SW480 (cell line): Measurements from ENCODE around the gene OGFOD2.

Experiments
- DNase-seq: peaks from one replicate; pipeline ENCODE4 v3.0.0-alpha.2; 2016; ENCODE audit warnings: low spot score

The OGFOD2 gene

GRCh38 chr12:122989225-122989839 is 14.3 kb downstream of the OGFOD2 start:
- DNase-seq, result no peak

- no peak for DNase-seq
Observed at GRCh38 chr12:122989874-122990419, 14.9 kb downstream of the OGFOD2 start.

DNA sequence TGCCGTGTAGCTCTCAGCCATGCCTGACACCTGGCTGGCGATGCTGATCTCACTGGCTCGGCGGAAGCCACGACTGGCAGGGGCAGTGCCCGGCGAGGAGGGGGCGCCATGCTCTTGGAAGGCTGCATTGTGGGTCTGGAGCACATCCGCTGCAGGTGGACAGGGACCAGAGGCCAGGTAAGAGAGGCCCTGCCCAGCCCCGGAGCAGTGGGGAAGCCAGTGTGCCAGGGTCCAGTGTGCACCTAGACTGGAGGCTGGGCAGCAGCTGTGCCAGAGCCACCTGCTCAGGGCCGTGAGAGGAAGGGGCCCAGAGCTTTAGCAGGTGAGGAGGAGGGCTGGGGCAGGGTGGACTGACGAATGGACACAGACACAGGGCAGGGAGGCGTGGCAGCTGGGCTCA is 15.5 kb downstream of the OGFOD2 start:
- no peak for DNase-seq

- DNase-seq, result no peak
Observed at GRCh38 chr12:122990961-122991622, 16.0 kb downstream of the OGFOD2 start.

DNA sequence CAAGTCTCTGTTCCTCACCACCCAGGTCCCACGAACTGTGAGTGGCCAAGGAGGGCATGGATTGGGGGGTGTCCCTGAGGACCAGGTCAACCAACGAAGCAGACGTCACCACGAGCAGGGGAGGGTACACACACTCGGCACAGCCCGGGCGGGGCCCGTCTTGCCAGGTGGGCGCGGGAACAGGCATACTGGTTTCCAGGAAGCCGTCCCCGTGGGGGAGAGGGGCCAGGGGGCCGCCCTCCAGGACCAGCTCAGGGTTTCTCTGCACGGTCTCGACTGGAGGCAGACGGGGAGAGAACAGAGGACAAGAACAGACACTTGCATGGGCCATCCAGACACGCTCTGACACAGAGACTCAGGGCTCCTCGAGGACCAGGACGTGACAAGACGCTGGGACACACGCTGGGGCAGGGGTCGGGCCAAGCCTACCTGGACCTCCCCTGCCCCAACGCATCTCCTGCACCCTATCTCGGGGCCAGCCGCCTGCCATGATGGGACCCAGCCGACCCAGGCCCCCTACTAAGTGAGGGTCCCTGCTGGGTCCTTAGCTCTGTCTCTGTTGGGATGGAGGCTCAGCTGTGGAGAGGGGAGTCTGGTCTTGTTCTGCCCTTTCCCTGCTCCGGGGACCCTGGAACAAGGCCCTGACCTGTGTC is 16.7 kb downstream of the OGFOD2 start:
- DNase-seq, result no peak

- no peak for DNase-seq
Observed at GRCh38 chr12:122992386-122992785, 17.3 kb downstream of the OGFOD2 start.

DNA sequence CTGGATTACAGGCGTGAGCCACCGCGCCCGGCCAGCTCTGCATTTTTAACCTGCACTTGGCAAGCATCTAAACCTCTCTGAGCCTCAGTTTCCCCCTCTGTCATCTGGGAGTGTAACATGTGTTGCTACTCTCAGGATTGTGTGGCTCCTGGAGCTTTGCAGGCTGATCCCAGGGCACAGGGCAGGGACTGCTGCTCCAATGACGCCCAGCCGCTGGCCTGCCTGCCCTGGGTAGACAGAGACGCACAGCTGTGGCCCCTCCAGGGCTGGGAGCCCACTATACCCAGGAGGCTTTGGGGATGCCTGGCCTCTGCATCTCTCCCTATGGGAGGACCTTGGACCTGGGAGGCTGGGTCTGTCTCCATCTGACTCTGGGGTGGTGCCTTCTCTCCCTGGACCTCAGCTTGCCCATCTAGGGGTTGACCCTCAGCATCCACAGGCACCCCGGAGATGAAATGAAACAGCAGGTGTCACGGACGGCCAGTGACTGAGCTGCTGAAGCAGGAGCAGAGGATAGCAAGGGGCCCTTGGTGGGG is 19.2 kb downstream of the OGFOD2 start:
- DNase-seq, result no peak

- no peak for DNase-seq
Observed at GRCh38 chr12:122994781-122995502, 19.9 kb downstream of the OGFOD2 start.

- DNase-seq, result no peak
Observed at GRCh38 chr12:122995503-122996187, 20.6 kb downstream of the OGFOD2 start.

DNA sequence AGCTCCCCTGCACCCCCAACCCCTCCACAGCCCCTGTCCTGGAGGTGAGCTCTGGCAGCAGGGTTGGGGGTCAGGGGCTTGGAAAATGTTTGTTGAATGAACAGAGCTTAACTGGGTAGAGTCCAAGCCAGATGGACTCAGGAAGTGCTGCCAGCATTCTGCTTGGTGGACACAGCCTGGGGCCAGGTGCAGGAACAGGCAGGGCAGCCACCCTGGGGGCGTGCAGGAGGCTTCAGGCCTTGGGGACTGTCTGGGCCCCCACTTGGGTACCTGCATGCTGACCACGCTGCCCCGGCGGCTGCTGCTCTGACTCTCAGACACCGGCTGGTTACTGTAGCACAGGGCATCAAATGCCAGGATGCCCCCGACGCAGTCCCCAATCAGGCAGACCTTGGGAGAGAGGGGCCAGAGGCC is 21.2 kb downstream of the OGFOD2 start:
- no peak for DNase-seq

DNA sequence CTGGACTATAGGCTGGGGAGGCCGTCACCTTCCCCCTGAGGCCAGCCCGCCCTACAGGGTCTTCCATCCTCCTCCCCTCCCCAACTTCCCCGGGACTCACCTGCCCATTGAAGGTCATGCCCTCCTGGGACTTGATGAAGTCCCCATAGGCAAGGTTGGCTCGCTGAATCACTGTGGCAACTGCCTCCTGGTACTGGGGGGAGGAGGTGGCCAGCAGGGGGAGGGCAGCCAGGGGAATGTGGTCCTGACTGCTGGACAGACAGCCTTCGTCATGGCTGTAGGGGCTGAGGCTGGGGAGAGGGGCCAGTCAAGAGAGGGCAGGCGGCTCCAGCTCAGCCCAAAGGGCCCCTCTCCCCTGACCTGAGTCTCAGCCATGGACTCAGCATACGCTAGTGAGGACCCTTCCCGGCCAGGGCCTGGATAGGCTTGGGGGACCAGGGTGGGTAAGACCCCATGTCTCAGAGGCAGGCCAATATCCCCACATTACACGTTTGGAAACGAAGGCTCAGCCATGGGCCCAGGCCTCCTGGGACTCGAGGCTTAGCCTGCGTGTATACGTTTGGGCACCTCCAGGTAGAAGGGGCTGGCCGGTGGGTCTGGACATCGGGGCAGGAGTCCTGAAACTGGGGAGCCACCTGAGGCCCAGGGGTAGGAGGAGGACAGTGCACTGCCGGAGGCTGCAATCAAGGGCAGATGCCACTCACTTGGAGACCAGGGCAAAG is 21.7 kb downstream of the OGFOD2 start:
- DNase-seq, result no peak

- DNase-seq, result no peak
Observed at GRCh38 chr12:122997343-122998250, 22.6 kb downstream of the OGFOD2 start.

DNA sequence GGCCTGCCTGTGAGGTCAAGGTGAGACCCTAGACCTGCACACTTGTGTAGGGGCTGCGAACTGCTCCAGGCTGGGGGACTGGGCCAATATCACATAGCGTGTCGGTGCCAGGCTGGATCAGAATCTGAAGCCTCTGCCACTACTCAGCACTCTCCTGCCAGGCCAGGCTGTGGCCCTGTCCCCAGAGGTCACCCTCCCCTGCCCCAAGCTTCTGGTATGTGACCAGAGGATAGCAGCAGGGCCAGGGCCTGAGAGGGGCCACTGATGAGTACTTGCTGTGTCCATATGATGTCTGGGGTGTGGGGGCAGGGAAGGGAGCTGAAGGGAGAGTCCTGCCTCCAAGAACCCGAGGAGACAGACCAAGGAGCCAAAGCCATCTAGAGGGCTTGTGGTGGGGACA is 23.3 kb downstream of the OGFOD2 start:
- DNase-seq, result no peak

DNA sequence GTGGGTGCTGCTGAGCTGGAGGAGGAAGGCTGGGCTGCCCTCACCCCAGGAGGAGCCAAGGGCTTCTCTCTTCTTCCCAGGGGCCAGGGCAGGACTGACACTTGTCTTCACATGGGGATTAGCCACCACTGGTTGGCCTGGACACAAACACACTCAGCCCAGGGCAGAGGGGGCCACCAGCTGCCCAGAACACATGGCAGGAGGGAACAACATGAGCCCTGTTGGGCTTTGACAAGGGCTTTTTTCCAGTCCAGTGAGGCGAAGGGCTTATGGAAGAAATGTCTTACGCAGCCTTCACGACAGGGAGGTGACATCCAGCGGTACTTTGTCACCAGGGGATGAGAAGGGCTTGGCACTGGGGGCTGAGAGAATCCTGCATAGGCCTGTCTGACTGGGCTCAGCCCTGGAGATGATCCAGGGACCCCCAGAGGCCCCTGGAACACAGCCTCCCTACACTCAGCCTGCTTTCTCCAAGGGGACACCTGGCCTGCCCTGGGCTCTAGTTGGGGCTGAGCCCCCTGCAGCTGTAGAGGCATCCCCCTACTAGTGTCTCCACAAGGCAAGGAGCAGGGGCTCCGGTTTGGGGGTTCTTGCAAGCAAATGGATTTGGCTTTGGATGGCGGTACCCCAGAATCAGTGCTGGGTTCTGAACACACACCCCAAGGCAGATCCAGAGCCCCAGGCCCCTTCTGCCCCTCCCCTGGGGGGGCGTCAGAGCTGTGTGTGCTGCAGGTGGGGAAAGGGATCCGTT is 24.3 kb downstream of the OGFOD2 start:
- DNase-seq, result no peak

DNA sequence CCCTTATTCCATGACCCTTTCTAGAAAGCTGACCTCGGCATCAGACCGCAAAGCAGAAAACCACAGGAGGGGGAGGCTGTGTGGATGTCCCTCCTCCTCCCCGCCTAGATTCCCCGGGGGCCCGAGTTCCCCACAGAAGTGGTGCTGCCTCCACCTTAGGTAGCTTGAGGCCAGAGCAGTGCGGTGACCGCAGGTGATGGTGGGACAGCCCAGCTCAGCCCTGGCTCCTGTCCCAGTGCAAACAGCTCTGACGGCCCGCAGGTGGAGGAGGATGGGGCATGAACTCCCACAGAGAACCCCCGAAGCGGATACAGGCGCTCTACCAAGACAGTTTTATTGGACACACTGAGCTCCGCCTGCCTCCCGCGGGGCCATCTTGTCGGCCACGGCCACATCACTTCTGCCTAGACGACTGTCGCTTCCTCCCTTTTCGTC is 25.0 kb downstream of the OGFOD2 start:
- DNase-seq, result no peak

DNA sequence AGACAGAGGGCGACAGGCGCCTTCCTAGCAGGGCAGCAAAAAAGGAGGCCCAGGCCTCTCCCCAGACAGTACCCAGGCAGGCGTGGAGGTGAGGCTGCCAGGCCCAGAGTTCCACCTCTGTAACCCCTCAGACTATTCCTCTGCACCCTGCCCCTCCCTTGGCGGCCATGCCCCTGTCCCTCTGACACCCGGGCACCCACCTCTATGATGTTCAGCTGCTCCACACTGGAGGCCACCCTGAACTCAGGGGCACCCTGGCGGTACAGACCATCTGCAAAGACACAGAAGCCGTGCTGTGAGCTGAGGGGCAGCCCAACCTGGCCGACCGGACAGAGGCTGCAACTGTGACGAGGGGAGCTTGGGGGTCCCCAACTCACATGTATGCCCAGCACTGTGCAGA is 25.5 kb downstream of the OGFOD2 start:
- DNase-seq, result no peak

GRCh38 chr12:123001464-123001863 is 26.4 kb downstream of the OGFOD2 start:
- no peak for DNase-seq

GRCh38 chr12:123003257-123003656 is 28.2 kb downstream of the OGFOD2 start:
- DNase-seq, result no peak

- no peak for DNase-seq
Observed at GRCh38 chr12:123004287-123004686, 29.2 kb downstream of the OGFOD2 start.
